ENCODE measurements around the gene RPL29.
A peak's percentile ranks its signal among the peaks of the same experiment; 100 is the strongest.

The RPL29 gene

DNA sequence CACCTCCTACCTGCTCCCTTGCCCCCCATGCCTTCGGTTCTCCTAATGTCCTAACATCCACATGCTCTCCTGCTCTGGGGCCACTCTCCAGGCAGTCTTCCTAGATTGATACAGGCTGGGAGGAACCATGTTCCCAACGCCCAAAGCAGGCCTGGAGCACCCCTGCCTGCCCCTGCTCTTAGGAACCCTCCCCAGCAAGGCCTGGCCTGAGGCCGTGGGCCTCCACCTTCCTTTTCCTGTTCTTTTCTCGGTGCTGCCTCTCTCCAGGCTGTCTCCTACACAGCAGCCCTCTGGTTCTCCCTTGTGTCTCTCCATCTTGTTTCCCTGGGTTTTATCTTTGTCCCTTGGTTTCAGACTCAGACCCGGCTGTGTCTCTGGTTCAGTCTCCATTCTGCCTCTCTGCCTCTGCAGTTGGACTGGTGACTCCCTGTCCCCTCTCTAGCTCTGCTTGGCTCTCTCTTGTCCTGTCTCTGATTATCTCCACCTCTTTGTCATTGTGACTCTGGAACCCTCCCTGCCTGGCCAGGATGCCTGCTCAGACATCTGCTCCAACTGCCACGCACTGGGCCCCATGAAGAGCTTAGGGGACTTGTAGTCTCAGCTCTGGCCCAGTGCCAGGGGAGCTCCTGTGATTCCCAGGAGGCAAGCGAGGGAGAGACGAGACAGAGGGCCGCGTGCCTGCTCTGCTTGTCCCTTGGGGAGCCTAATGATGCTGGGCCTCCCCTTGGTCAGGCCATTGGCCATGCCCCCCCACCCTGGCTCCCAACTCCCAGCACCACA, 26.0 kb upstream of the RPL29 start:
- Histone ChIP-seq H3K4me2 (ENCODE audit: insufficient read depth, low read length, poor library complexity, severe bottlenecking) (no peak overlapping the region), H3K4me3 (ENCODE audit: low read length in 2 of 2) (no peak overlapping the region), H3K14ac (ENCODE audit: low read length) (no peak overlapping the region), H2AK5ac (ENCODE audit: low read depth, low read length) (peak overlapping the region; percentile 97), H3K9ac (ENCODE audit: low read depth, low read length, poor library complexity) (peak overlapping the region; percentile 7), H2BK12ac (ENCODE audit: low read length) (peak overlapping the region; percentile 2), H3K9me3 (replicated peaks in 1 of 2; ENCODE audit: control insufficient read depth in 2 of 2, insufficient read depth in 1 of 2, low read depth in 1 of 2, low read length in 2 of 2) (no peaks in the 10 kb centered on the region), H4K8ac (ENCODE audit: low read depth, low read length) (no peak overlapping the region), H3K79me1 (ENCODE audit: low read depth, low read length) (peaks cover 2% of the 10 kb centered on the region), H3K23ac (ENCODE audit: low read depth, low read length, poor library complexity) (no peak overlapping the region), H3K18ac (ENCODE audit: low read length) (peak overlapping the region; percentile 62), H3K4ac (ENCODE audit: low read length) (no peak overlapping the region), H4K91ac (ENCODE audit: low read depth, low read length, poor library complexity) (no peak overlapping the region), H2AFZ (ENCODE audit: low read length) (no peak overlapping the region), H3K27ac (replicated peaks; ENCODE audit: low read length) (no peak overlapping the region), H2BK5ac (ENCODE audit: low read length) (no peak overlapping the region), H3K4me1 (ENCODE audit: control insufficient read depth in 2 of 2, insufficient read depth in 1 of 2, low read depth in 1 of 2, low read length in 2 of 2) (peaks cover 30 to 33% of the 10 kb centered on the region in 2 donors), H3K36me3 (replicated peaks in 1 of 2; ENCODE audit: control insufficient read depth in 2 of 2, insufficient read depth in 2 of 2, low read length in 2 of 2) (no peaks in the 10 kb centered on the region), H2BK15ac (ENCODE audit: low read length) (peak overlapping the region; percentile 61), H2BK120ac (ENCODE audit: low read depth, low read length) (peak overlapping the region; percentile 14), H3K27me3 (ENCODE audit: control insufficient read depth in 3 of 3, insufficient read depth in 3 of 3, low read depth in 1 of 3, low read length in 3 of 3) (peaks cover 0 to 23% (median 0%) of the 10 kb centered on the region in 3 experiments)
- DNase-seq (ENCODE audit: low spot score) = no peak
- no CpG with 5 or more reads among the region's 10 CpGs for WGBS, 2 donors (ENCODE audit: extremely low coverage in 2 of 2, insufficient read length in 2 of 2, insufficient replicate concordance in 1 of 2)

DNA sequence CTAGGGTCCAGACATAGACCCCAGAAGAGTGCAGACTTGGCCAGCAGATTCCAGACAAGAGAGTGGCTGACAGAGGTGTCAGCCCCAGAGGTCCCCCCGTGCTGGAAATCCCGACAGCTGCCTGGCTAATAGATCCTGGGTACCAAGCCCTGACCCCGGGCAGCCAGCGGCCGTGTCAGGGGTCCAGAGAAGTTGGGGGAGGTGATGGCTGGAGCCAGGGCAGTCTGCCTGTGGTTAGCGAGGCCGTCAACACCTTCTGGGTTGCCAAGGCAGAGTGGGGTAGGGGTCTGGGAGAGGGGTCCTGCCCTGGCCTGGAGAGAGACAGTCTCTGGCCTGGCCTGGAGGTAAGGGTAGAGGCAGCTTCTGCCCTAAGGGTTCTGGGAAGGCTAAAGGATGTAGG, 25.1 kb upstream of the RPL29 start:
- no peak for DNase-seq (ENCODE audit: low spot score)
- Histone ChIP-seq H3K23ac (ENCODE audit: low read depth, low read length, poor library complexity) (no peak overlapping the region), H3K4me1 (ENCODE audit: control insufficient read depth in 2 of 2, insufficient read depth in 1 of 2, low read depth in 1 of 2, low read length in 2 of 2) (peaks cover 27 to 33% of the 10 kb centered on the region in 2 donors), H2BK5ac (ENCODE audit: low read length) (no peak overlapping the region), H2AK5ac (ENCODE audit: low read depth, low read length) (peak overlapping the region; percentile 53), H4K8ac (ENCODE audit: low read depth, low read length) (no peak overlapping the region), H3K9ac (ENCODE audit: low read depth, low read length, poor library complexity) (no peak overlapping the region), H3K4me3 (ENCODE audit: low read length in 2 of 2) (no peak overlapping the region), H3K9me3 (replicated peaks in 1 of 2; ENCODE audit: control insufficient read depth in 2 of 2, insufficient read depth in 1 of 2, low read depth in 1 of 2, low read length in 2 of 2) (no peaks in the 10 kb centered on the region), H3K27me3 (ENCODE audit: control insufficient read depth in 3 of 3, insufficient read depth in 3 of 3, low read depth in 1 of 3, low read length in 3 of 3) (peaks cover 0 to 23% (median 0%) of the 10 kb centered on the region in 3 experiments), H4K91ac (ENCODE audit: low read depth, low read length, poor library complexity) (no peak overlapping the region), H2AFZ (ENCODE audit: low read length) (no peak overlapping the region), H3K4me2 (ENCODE audit: insufficient read depth, low read length, poor library complexity, severe bottlenecking) (no peak overlapping the region), H3K18ac (ENCODE audit: low read length) (no peak overlapping the region), H3K14ac (ENCODE audit: low read length) (no peak overlapping the region), H2BK120ac (ENCODE audit: low read depth, low read length) (no peak overlapping the region), H3K4ac (ENCODE audit: low read length) (no peak overlapping the region), H2BK12ac (ENCODE audit: low read length) (no peak overlapping the region), H2BK15ac (ENCODE audit: low read length) (peak overlapping the region; percentile 14), H3K27ac (replicated peaks; ENCODE audit: low read length) (no peak overlapping the region), H3K36me3 (replicated peaks in 1 of 2; ENCODE audit: control insufficient read depth in 2 of 2, insufficient read depth in 2 of 2, low read length in 2 of 2) (no peaks in the 10 kb centered on the region), H3K79me1 (ENCODE audit: low read depth, low read length) (peaks cover 2% of the 10 kb centered on the region)
- WGBS, 2 donors (ENCODE audit: extremely low coverage in 2 of 2, insufficient read length in 2 of 2, insufficient replicate concordance in 1 of 2) = no CpG with 5 or more reads among the region's 7 CpGs

DNA sequence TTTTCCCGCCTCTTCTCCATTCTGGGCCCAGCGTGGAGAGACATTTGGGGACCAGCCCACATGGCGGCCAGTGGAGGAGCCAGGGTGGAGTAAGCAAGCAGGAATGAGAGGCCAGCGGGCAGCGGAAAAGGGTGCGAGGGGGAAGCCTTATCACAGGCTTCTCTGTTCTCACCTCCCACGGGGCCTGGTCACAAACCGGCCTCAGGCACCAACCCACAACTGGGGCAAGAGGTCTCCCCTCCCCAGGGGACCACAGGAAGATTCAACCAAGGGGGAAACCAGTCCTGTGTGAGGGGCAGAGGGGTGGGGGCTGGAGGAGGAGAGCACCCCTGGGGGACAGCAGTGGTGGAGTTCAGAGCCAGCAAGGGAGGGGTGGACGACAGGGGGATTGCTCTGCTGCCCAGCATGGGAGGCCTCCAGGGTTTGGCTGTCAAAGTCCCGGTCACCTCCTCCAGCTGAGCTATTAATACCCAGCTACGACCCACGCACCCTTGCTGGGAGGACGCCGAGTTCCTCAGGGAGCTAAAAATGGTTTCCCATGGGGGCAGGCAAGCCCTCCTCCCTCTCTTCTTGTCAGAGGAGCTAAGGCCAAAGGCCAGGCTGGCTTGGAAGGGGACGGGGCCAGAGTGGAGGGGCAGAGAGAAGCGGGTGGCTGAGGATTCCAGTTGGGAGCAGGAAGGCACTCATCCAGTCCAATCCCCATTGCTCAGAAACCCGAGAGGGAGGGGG, 23.8 kb upstream of the RPL29 start:
- H3K36me3 ChIP-seq (replicated peaks in 1 of 2; ENCODE audit: control insufficient read depth in 2 of 2, insufficient read depth in 2 of 2, low read length in 2 of 2) = no peaks in the 10 kb centered on the region
- H3K4me3 ChIP-seq (ENCODE audit: low read length in 2 of 2) = no peak overlapping the region
- H3K9me3 ChIP-seq (replicated peaks in 1 of 2; ENCODE audit: control insufficient read depth in 2 of 2, insufficient read depth in 1 of 2, low read depth in 1 of 2, low read length in 2 of 2) = no peaks in the 10 kb centered on the region
- no CpG with 5 or more reads among the region's 17 CpGs for WGBS, 2 donors (ENCODE audit: extremely low coverage in 2 of 2, insufficient read length in 2 of 2, insufficient replicate concordance in 1 of 2)
- H3K9ac ChIP-seq (ENCODE audit: low read depth, low read length, poor library complexity) = no peak overlapping the region
- H2BK120ac ChIP-seq (ENCODE audit: low read depth, low read length) = peak overlapping the region; percentile 36
- H2BK5ac ChIP-seq (ENCODE audit: low read length) = no peak overlapping the region
- H4K91ac ChIP-seq (ENCODE audit: low read depth, low read length, poor library complexity) = no peak overlapping the region
- H3K18ac ChIP-seq (ENCODE audit: low read length) = peak overlapping the region; percentile 8
- no peak overlapping the region for H3K14ac ChIP-seq (ENCODE audit: low read length)
- H2AFZ ChIP-seq (ENCODE audit: low read length) = peak overlapping the region; percentile 42
- no peak overlapping the region for H3K23ac ChIP-seq (ENCODE audit: low read depth, low read length, poor library complexity)
- H3K4ac ChIP-seq (ENCODE audit: low read length) = no peak overlapping the region
- peak overlapping the region; percentile 30 for H2AK5ac ChIP-seq (ENCODE audit: low read depth, low read length)
- H3K4me2 ChIP-seq (ENCODE audit: insufficient read depth, low read length, poor library complexity, severe bottlenecking) = no peak overlapping the region
- peaks cover 20 to 25% of the 10 kb centered on the region in 2 donors for H3K4me1 ChIP-seq (ENCODE audit: control insufficient read depth in 2 of 2, insufficient read depth in 1 of 2, low read depth in 1 of 2, low read length in 2 of 2)
- no peak for DNase-seq (ENCODE audit: low spot score)
- H2BK15ac ChIP-seq (ENCODE audit: low read length) = peak overlapping the region; percentile 71
- no peak overlapping the region for H3K27ac ChIP-seq (replicated peaks; ENCODE audit: low read length)
- no peak overlapping the region for H2BK12ac ChIP-seq (ENCODE audit: low read length)
- peaks cover 2% of the 10 kb centered on the region for H3K79me1 ChIP-seq (ENCODE audit: low read depth, low read length)
- H4K8ac ChIP-seq (ENCODE audit: low read depth, low read length) = no peak overlapping the region
- H3K27me3 ChIP-seq (ENCODE audit: control insufficient read depth in 3 of 3, insufficient read depth in 3 of 3, low read depth in 1 of 3, low read length in 3 of 3) = peaks cover 0 to 20% (median 0%) of the 10 kb centered on the region in 3 experiments
